Measurements from ENCODE around the gene RNF41. TPM values are rescaled to one million over a fixed set of nuclear protein-coding genes. Genes with fewer than 3 reads are reported as not detected.

RNF41 gene
- total RNA-seq (2021) (45.5 to 57.4 TPM (median 48.7 TPM) in 3 replicates), Bru-seq, nascent RNA (percentile 78 among the genes with signal in this experiment)
- long read RNA-seq, experiment 1, full-length matches to known transcripts, result 79 of 127 reads
- long read RNA-seq, experiment 1, partial matches to known transcripts, result 12 of 127 reads
- long read RNA-seq, experiment 1, other reads (novel, unspliced or antisense), result 36 of 127 reads
- long read RNA-seq, experiment 2, full-length matches to known transcripts, result 14 of 43 reads
- long read RNA-seq, experiment 2, partial matches to known transcripts, result 11 of 43 reads
- long read RNA-seq, experiment 2, other reads (novel, unspliced or antisense), result 18 of 43 reads
- long read RNA-seq, experiment 3, full-length matches to known transcripts, result 53 of 91 reads
- long read RNA-seq, experiment 3, partial matches to known transcripts, result 19 of 91 reads
- long read RNA-seq, experiment 3, other reads (novel, unspliced or antisense), result 19 of 91 reads

DNA sequence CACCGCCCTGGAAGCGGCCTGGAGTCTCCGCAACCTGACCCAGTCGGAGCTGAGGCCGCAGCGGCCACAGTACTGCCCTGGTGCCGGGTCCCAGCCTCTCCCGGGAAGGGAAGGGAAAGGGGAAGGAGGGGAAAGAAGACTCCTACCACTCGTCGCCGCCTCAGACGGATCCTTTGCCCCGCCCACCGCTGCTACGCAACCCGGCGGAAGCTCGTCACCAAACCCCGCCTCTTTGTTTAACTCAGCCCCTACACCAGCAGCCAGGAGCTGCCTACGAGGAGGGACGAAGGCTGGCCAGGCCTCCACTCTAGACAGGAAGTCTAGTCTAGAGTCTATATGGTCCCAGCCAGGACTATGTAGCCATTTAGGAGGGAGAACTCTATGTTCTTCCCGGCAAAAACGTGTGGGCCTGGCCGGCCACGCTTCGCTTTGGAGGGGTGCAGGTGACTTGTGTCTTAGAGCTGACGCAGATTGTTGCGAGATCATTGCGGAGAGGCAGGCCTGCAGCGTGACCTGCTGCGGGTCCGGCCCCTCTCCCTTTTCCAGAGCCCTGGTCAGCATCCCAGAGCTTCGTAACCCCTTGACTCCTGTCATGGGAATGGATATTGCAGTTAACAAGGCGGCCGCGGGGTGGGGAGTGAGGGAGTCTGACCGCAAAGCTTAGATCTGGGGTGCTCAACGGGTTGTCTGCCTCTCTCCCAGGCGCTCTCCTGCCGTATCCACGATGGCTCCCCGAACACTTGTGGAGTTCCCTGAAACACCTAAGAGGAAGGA is at the start of gene RNF41:
RNF41 (minus strand) TSS at position 166 of the 774 bp plus-strand sequence. CDS start 7,875 bp downstream, outside the sequence.
- Mint-ChIP-seq H3K27me3 (ENCODE audit: low read depth) (no peaks in the 10 kb centered on the region), H3K27ac (peak within 1 kb of the TSS; percentile 100), H3K9me3 (no peaks in the 10 kb centered on the region), H3K36me3 (peaks cover 15% of the 10 kb centered on the region), H3K4me1 (peaks cover 33% of the 10 kb centered on the region), H3K4me3 (peak within 1 kb of the TSS; percentile 98)
- DNase-seq (ENCODE audit: low spot score) (peak; percentile 97), ATAC-seq (peak; percentile 75)
- ChIA-PET POLR2A (interaction anchor here (0.5 to 2.6 kb wide), 39 partner anchors 9 to 1284 kb away, joined by 3 to 33 read pairs (median 5); partner anchors contain the start of genes ANKRD52, ATP5F1B, CNPY2 and COQ10A), CTCF (interaction anchor here (0.6 to 3.6 kb wide), 39 partner anchors 9 to 483 kb away, joined by 3 to 102 read pairs (median 5); partner anchors contain the start of genes ANKRD52, CNPY2, COQ10A and ERBB3)
- 0 out of 2 replicates have a peak, but pooled peaks have one; percentile 32 for TF ChIP-seq ETV6 (CRISPR knock-in tag; IDR thresholded peaks at IDR 0.05)
- TF ChIP-seq ZNF396 (CRISPR knock-in tag; IDR thresholded peaks at IDR 0.05; ENCODE audit: borderline replicate concordance), result no peak
- TF ChIP-seq EMX1 (CRISPR knock-in tag; IDR thresholded peaks at IDR 0.05), result no peak
- 0 out of 2 replicates have a peak, but pooled peaks have one; percentile 55 for TF ChIP-seq CREB1 (CRISPR knock-in tag; IDR thresholded peaks at IDR 0.05)
- TF ChIP-seq, protein P1, sequence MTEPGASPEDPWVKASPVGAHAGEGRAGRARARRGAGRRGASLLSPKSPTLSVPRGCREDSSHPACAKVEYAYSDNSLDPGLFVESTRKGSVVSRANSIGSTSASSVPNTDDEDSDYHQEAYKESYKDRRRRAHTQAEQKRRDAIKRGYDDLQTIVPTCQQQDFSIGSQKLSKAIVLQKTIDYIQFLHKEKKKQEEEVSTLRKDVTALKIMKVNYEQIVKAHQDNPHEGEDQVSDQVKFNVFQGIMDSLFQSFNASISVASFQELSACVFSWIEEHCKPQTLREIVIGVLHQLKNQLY (CRISPR knock-in tag; IDR thresholded peaks at IDR 0.05), result no peak
- TF ChIP-seq SP1 (CRISPR knock-in tag; conservative IDR thresholded peaks at IDR 0.05), result peak; percentile 91; the same call in 1 of the 2 replicates
- peak; percentile 76; the same call in 1 of the 2 replicates for TF ChIP-seq ARID4B (CRISPR knock-in tag; IDR thresholded peaks at IDR 0.05; ENCODE audit: borderline replicate concordance)
- 0 out of 2 replicates have a peak, but pooled peaks have one; percentile 14 for TF ChIP-seq IRF1 (CRISPR knock-in tag; IDR thresholded peaks at IDR 0.05)
- TF ChIP-seq ZBTB21 (CRISPR knock-in tag; IDR thresholded peaks at IDR 0.05; ENCODE audit: borderline replicate concordance), result no peak
- TF ChIP-seq FOXK1 (CRISPR knock-in tag; IDR thresholded peaks at IDR 0.05), result peak; percentile 67; the same call in 1 of the 2 replicates
- TF ChIP-seq USF2 (CRISPR knock-in tag; IDR thresholded peaks at IDR 0.05), result 0 out of 2 replicates have a peak, but pooled peaks have one; percentile 11
- TF ChIP-seq ZNF532 (CRISPR knock-in tag; IDR thresholded peaks at IDR 0.05; ENCODE audit: borderline replicate concordance), result no peak
- TF ChIP-seq, protein P2, sequence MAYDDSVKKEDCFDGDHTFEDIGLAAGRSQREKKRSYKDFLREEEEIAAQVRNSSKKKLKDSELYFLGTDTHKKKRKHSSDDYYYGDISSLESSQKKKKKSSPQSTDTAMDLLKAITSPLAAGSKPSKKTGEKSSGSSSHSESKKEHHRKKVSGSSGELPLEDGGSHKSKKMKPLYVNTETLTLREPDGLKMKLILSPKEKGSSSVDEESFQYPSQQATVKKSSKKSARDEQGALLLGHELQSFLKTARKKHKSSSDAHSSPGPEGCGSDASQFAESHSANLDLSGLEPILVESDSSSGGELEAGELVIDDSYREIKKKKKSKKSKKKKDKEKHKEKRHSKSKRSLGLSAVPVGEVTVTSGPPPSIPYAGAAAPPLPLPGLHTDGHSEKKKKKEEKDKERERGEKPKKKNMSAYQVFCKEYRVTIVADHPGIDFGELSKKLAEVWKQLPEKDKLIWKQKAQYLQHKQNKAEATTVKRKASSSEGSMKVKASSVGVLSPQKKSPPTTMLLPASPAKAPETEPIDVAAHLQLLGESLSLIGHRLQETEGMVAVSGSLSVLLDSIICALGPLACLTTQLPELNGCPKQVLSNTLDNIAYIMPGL (CRISPR knock-in tag; IDR thresholded peaks at IDR 0.05), result peak; percentile 44; the same call in 1 of the 2 replicates
- TF ChIP-seq, protein P3, sequence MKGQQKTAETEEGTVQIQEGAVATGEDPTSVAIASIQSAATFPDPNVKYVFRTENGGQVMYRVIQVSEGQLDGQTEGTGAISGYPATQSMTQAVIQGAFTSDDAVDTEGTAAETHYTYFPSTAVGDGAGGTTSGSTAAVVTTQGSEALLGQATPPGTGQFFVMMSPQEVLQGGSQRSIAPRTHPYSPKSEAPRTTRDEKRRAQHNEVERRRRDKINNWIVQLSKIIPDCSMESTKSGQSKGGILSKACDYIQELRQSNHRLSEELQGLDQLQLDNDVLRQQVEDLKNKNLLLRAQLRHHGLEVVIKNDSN (CRISPR knock-in tag; IDR thresholded peaks at IDR 0.05), result peak; percentile 34; the same call in 1 of the 2 replicates
- TF ChIP-seq, protein P4, sequence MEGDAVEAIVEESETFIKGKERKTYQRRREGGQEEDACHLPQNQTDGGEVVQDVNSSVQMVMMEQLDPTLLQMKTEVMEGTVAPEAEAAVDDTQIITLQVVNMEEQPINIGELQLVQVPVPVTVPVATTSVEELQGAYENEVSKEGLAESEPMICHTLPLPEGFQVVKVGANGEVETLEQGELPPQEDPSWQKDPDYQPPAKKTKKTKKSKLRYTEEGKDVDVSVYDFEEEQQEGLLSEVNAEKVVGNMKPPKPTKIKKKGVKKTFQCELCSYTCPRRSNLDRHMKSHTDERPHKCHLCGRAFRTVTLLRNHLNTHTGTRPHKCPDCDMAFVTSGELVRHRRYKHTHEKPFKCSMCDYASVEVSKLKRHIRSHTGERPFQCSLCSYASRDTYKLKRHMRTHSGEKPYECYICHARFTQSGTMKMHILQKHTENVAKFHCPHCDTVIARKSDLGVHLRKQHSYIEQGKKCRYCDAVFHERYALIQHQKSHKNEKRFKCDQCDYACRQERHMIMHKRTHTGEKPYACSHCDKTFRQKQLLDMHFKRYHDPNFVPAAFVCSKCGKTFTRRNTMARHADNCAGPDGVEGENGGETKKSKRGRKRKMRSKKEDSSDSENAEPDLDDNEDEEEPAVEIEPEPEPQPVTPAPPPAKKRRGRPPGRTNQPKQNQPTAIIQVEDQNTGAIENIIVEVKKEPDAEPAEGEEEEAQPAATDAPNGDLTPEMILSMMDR (IDR thresholded peaks at IDR 0.05), result no peak
- TF ChIP-seq SMAD4 (CRISPR knock-in tag; IDR thresholded peaks at IDR 0.05), result no peak
- TF ChIP-seq TEAD1 (CRISPR knock-in tag; IDR thresholded peaks at IDR 0.05), result peak; percentile 67; the same call in 1 of the 2 replicates

All from WTC11 (cell line).